H1 (cell line): ENCODE data around the gene DSC3. TPM values are rescaled to one million over a fixed set of nuclear protein-coding genes. Genes with fewer than 3 reads are reported as not detected.

Source experiments
- ASH2L ChIP-seq: fragments of 200-600, 300-600 bp; sonication (generic); IDR thresholded peaks from one replicate; pipeline ENCODE4 v1.7.1; 2017; ENCODE audit warnings: low read length
- CREB1 ChIP-seq: IDR thresholded peaks from 2 replicates; pipeline ENCODE4 v1.6.1; 2012; ENCODE audit warnings: inconsistent platforms
- SIN3A ChIP-seq, 2 experiments: IDR thresholded peaks in 1 of 2; conservative IDR thresholded peaks in 1 of 2; 2 replicates each; pipeline ENCODE4 v1.6.1; 2011 to 2012; ENCODE audit warnings: low read length in 2 of 2, improper control_type of control experiment in 1 of 2, low read depth in 1 of 2, mild to moderate bottlenecking in 1 of 2
- SRF ChIP-seq: IDR thresholded peaks from 2 replicates; pipeline ENCODE4 v1.6.1; 2011; ENCODE audit warnings: mild to moderate bottlenecking, low read depth, low read length, moderate library complexity
- polyA plus RNA-seq, 7 experiments: library from polyadenylated mRNA; depleted of rRNA in 3 of 7; stranded (reverse) in 5 of 7; unstranded in 2 of 7; fragments of >200 nt in 5 of 7; fragments of 200-250 nt in 2 of 7; gene quantifications; 1 replicate in 5 of 7; 2 replicates in 1 of 7; 4 replicates in 1 of 7; pipeline versions ENCODE4 v1.2.1 to v1.2.3, GENCODE V29; 2011 to 2013; ENCODE audit warnings: missing spikeins in 2 of 7, mixed read lengths in 2 of 7
- total RNA-seq: library from RNA; stranded (reverse); fragmentation: NEBNext Ultra II Directional; extraction: Animal tissue kit (Norgen Biotek cat#: 25700); gene quantifications from 2 replicates; pipeline ENCODE4 v1.2.1, GENCODE V29; 2021
- TF ChIP-seq, protein P1 (sequence below): IDR thresholded peaks from 2 replicates; pipeline ENCODE4 v1.6.1; 2012; ENCODE audit warnings: inconsistent platforms

DSC3 gene
- total and polyA plus RNA-seq, 2 of the 8 experiments (the other 6 are each of a cell fraction or from before 2014, with no cell fraction given) = 0.70 to 3.7 TPM

DNA sequence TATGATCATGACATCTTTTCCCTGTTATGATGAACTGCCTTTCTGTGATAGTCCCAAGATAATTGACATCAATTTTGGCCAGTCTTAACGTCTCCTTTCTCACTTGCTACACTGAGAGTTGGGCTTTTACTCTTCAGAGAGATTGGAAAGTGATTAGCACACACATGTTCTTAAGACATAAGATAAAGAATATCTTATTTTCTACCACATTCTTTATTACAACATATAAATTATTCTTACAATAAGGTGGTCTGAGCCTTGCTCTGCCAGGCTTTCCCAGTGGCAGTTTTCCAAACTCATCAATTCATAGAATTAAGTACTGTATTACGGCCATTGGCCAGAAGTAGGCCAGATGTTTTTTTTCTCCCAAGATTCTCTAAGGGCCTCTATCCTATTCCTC lies 5.7 kb upstream of the DSC3 start (continued):
- TF ChIP-seq ASH2L (no peak), SIN3A (conservative IDR thresholded peaks at IDR 0.05 in 1 of 2, IDR thresholded peaks at IDR 0.05 in 1 of 2; ENCODE audit: low read depth in 1 of 2, low read length in 2 of 2) (no peak), SRF (no peak), CREB1 (no peak)
- TF ChIP-seq, protein P1, sequence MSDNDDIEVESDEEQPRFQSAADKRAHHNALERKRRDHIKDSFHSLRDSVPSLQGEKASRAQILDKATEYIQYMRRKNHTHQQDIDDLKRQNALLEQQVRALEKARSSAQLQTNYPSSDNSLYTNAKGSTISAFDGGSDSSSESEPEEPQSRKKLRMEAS = no peak
